MCF 10A (cell line): ENCODE data around the gene MLXIP. TPM values are rescaled to one million over a fixed set of nuclear protein-coding genes. Genes with fewer than 3 reads are reported as not detected.
A peak's percentile ranks its signal among the peaks of the same experiment; 100 is the strongest.

ENCODE experiments used
- BruUV-seq: library from RNA; stranded (reverse); fragments of 400-500 nt; replicated peaks from 2 replicates; lab custom pipeline; 2021; lab: Mats Ljungman, UMichigan
- CTCF ChIA-PET: fragments of 300-600 bp; sonication (Branson Sonifier 250); formaldehyde crosslinking; extraction: SDS; loops from one replicate; lab custom pipeline; 2021; ENCODE audit warnings: antibody characterized with exemption, inconsistent platforms; lab: Yijun Ruan, JAX
- POLR2A ChIA-PET: fragments of 300-600, 350-650 bp; sonication (Branson Sonifier 250); formaldehyde crosslinking; extraction: SDS; loops from one replicate; lab custom pipeline; 2020; ENCODE audit warnings: antibody characterized with exemption, inconsistent platforms; lab: Yijun Ruan, JAX
- DNase-seq: peaks from one replicate; pipeline ENCODE4 v3.0.0-alpha.2; 2018; ENCODE audit not compliant: unreplicated experiment
- H3K27ac Mint-ChIP-seq: one replicate; pipeline ENCODE4 v1.8.0; 2022; ENCODE audit warnings: mild to moderate bottlenecking, low read depth, mixed read lengths; ENCODE audit not compliant: unreplicated experiment
- H3K27me3 Mint-ChIP-seq: one replicate; pipeline ENCODE4 v1.8.0; 2022; ENCODE audit warnings: mixed read lengths; ENCODE audit not compliant: insufficient read depth, unreplicated experiment
- H3K36me3 Mint-ChIP-seq: one replicate; pipeline ENCODE4 v1.8.0; 2022; ENCODE audit warnings: mild to moderate bottlenecking, moderate library complexity, mixed read lengths; ENCODE audit not compliant: insufficient read depth, unreplicated experiment
- H3K4me1 Mint-ChIP-seq: one replicate; pipeline ENCODE4 v1.8.0; 2022; ENCODE audit warnings: mixed read lengths; ENCODE audit not compliant: insufficient read depth, unreplicated experiment
- H3K4me3 Mint-ChIP-seq: one replicate; pipeline ENCODE4 v1.8.0; 2022; ENCODE audit warnings: mild to moderate bottlenecking, moderate library complexity, mixed read lengths; ENCODE audit not compliant: unreplicated experiment
- H3K9me3 Mint-ChIP-seq: one replicate; pipeline ENCODE4 v1.8.0; 2022; ENCODE audit warnings: mixed read lengths; ENCODE audit not compliant: unreplicated experiment
- intact Hi-C: fragments of 100-400 bp; cut with micrococcal nuclease; formaldehyde crosslinking; loops from 2 replicates; pipeline ENCODE4 v1.14.1; 2022
- total RNA-seq: library from RNA; stranded (reverse); gene quantifications from 2 replicates; pipeline ENCODE4 v1.2.3, GENCODE V29; 2022
- TF ChIP-seq, protein P1 (sequence below): fragments of 200-600 bp; IDR thresholded peaks from one replicate; pipeline ENCODE4 v1.8.0; 2022; ENCODE audit warnings: antibody characterized with exemption, mild to moderate bottlenecking; ENCODE audit not compliant: unreplicated experiment

Gene MLXIP
- total RNA-seq, 1 experiment from 2014 or later = 35.6 TPM

DNA sequence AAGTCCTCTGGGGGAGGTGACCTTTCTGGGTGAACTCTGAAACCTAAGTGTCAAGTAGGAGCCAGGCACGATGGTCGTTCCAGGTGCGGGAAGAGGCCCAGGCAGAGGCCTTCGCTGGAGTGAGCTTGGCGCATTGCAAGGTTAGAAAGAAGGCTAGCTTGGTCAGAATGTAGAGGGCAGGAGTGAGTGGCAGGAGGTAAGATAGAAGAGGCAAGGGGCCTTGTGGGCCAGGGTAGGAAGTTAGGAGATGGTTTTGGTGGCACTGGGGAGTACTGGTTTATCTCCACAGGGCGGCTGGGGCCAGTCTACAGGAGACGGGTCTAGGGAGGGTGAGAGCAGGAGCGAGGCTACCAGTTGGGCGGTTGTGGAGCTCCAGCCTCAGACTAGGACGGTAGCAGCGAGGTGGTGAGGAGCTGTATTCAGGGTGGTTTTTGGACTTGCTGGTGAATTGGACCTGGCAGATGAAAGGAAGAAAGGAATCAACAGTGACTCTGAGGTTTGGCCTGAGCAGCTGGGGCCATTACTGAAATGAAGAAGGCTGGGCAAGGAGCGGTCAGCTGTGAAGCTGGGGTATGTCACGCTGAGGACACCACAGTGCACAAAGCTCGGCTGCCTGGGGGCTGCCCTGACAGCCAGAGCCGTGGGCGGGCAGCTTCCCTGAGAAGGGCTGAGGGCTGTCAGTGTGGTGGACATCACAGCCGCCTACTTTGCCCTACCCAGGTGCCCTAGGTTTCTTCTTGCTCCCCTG, 9.0 kb downstream of the MLXIP start:
- H3K27me3 Mint-ChIP-seq = no peaks in the 10 kb centered on the region
- intact Hi-C loops = no loop called here
- TF ChIP-seq, protein P1, sequence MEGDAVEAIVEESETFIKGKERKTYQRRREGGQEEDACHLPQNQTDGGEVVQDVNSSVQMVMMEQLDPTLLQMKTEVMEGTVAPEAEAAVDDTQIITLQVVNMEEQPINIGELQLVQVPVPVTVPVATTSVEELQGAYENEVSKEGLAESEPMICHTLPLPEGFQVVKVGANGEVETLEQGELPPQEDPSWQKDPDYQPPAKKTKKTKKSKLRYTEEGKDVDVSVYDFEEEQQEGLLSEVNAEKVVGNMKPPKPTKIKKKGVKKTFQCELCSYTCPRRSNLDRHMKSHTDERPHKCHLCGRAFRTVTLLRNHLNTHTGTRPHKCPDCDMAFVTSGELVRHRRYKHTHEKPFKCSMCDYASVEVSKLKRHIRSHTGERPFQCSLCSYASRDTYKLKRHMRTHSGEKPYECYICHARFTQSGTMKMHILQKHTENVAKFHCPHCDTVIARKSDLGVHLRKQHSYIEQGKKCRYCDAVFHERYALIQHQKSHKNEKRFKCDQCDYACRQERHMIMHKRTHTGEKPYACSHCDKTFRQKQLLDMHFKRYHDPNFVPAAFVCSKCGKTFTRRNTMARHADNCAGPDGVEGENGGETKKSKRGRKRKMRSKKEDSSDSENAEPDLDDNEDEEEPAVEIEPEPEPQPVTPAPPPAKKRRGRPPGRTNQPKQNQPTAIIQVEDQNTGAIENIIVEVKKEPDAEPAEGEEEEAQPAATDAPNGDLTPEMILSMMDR = no peak
- DNase-seq = no peak
- CTCF ChIA-PET = interaction anchor here (1.3 kb wide), 2 partner anchors 9 to 36 kb away, joined by 3 to 5 read pairs; no protein-coding TSS in a partner anchor
- H3K36me3 Mint-ChIP-seq = peaks cover 58% of the 10 kb centered on the region
- no peak overlapping the region for H3K4me3 Mint-ChIP-seq
- POLR2A ChIA-PET = interaction anchor here (0.6 to 5.8 kb wide), 9 partner anchors 7 to 110 kb away, joined by 3 to 59 read pairs (median 3); partner anchors contain the start of gene MLXIP
- no TSS peak for BruUV-seq
- no peaks in the 10 kb centered on the region for H3K9me3 Mint-ChIP-seq
- H3K4me1 Mint-ChIP-seq = peaks cover 7% of the 10 kb centered on the region
- peak overlapping the region; percentile 18 for H3K27ac Mint-ChIP-seq

DNA sequence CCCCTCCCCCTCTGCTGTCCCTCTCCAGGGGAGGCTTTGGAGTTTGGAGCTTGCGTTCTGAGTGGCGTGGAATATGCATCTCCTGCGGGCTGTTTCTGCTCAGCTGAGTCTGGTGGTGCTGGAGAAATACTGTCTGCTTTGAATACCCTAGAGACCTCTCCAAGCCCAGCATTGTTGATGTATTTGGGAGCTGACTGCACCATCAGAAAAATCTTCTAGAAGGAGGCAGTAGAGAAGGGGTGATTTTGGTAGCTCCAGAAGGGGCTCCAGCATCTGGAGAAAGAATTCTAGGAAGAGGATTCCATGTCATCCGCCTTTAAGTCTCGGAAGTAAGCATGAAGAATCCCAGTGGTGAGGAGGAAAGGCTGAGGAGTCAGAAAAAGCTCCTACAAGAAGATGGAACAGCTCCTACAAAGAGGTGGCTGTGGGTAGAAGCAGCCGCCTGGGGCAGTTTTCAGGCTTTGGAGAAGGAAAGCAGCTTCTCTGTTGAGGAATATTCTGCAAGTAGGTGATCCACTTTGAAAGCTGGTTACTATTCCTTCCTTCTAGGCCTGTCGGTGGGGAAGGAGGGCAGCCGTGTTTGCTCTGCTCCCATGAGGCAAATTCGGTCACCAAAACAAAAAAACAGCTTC, 9.7 kb downstream of the MLXIP start:
- no peak overlapping the region for H3K27ac Mint-ChIP-seq
- TF ChIP-seq, protein P1 = no peak
- peaks cover 51% of the 10 kb centered on the region for H3K36me3 Mint-ChIP-seq
- no peaks in the 10 kb centered on the region for H3K27me3 Mint-ChIP-seq
- POLR2A ChIA-PET = interaction anchor here (0.6 to 5.8 kb wide), 11 partner anchors 8 to 373 kb away, joined by 3 to 59 read pairs (median 3); partner anchors contain the start of gene MLXIP
- no peaks in the 10 kb centered on the region for H3K9me3 Mint-ChIP-seq
- no peak overlapping the region for H3K4me3 Mint-ChIP-seq
- DNase-seq = no peak
- CTCF ChIA-PET = interaction anchor here (1.2 to 1.5 kb wide), 4 partner anchors 9 to 43 kb away, joined by 4 to 5 read pairs (median 5); no protein-coding TSS in a partner anchor
- peaks cover 7% of the 10 kb centered on the region for H3K4me1 Mint-ChIP-seq
- intact Hi-C loops = no loop called here
- BruUV-seq = no TSS peak

DNA sequence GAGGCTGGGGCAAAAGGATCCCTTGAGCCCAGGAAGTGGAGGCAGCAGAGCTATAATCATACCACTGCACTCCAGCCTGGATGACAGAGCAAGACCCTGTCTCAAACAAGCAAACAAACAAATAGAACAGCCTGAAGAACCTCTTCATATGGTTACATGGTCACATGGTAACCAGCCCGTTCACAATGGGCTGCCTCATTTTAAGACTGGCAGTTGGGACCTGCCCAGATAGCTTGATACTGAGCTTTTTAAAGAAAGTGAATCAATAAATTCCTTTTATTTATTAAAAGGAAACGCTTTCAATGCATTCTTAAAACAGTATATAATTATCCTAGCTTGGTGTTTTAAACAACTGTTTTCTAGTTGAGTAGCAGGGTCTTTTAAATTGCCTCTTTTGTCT, 10.5 kb downstream of the MLXIP start:
- H3K9me3 Mint-ChIP-seq = no peaks in the 10 kb centered on the region
- TF ChIP-seq, protein P1 = no peak
- CTCF ChIA-PET = interaction anchor here (0.6 to 1.5 kb wide), 8 partner anchors 9 to 814 kb away, joined by 3 to 5 read pairs (median 4); no protein-coding TSS in a partner anchor
- intact Hi-C loops = no loop called here
- no peak for DNase-seq
- H3K4me1 Mint-ChIP-seq = peaks cover 7% of the 10 kb centered on the region
- no peaks in the 10 kb centered on the region for H3K27me3 Mint-ChIP-seq
- H3K4me3 Mint-ChIP-seq = no peak overlapping the region
- no peak overlapping the region for H3K27ac Mint-ChIP-seq
- peaks cover 43% of the 10 kb centered on the region for H3K36me3 Mint-ChIP-seq
- POLR2A ChIA-PET = interaction anchor here (0.6 to 5.8 kb wide), 8 partner anchors 9 to 304 kb away, joined by 3 to 59 read pairs (median 3); partner anchors contain the start of gene MLXIP
- no TSS peak for BruUV-seq
